Stimulated activated CD8-positive, alpha-beta memory T cell treated with anti-CD3 and anti-CD28 coated beads, Interleukin-4, amount 100 ng/mL, for 24 hours (primary cell): ENCODE results near the gene NTRK2.

Experiments used
- DNase-seq: peaks from one replicate; pipeline ENCODE4 v3.0.0-alpha.2; 2020; ENCODE audit warnings: low read depth

Gene NTRK2

GRCh38 chr9:84736081-84736480 is 66.6 kb downstream of the NTRK2 start:
- no peak for DNase-seq

DNA sequence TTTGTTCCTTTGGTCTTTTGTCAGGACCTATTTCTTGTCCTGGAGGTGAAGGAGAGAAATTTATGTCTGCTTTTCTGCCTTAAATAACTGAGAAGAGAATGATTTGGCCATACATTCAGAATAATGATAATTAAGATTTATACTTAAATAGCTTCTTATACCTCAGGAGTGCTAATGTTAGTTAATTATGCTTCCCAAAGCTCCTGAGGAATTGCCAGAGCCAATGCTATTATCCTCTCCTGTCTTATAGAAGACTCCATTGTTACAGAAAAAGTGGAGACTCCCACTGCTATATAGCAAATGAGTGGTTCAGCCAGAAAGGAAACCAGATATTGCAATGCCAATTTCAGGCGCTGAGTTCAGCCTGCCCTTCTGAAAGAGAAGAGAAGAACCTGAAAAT is 67.0 kb downstream of the NTRK2 start:
- DNase-seq = no peak

GRCh38 chr9:84738353-84738752 is 68.8 kb downstream of the NTRK2 start:
- no peak for DNase-seq

- no peak for DNase-seq
Observed at GRCh38 chr9:84742261-84742660, 72.7 kb downstream of the NTRK2 start.

GRCh38 chr9:84744195-84744594 is 74.7 kb downstream of the NTRK2 start:
- no peak for DNase-seq

DNA sequence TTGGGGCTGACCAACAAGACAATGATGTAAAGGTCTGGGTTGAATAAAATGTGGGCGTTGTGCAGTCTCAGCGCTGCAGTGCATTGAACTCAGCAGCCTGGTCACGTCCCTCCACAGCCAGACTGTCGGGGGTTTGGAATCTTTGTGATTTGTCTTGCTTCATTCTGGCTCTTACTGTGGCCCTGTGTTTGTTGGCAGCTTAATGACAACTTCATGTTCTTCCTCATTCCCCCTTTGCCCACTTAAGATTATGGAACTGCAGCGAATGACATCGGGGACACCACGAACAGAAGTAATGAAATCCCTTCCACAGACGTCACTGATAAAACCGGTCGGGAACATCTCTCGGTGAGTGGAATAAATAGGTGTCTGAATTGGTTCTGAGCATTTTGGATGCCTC is 75.2 kb downstream of the NTRK2 start:
- no peak for DNase-seq

DNA sequence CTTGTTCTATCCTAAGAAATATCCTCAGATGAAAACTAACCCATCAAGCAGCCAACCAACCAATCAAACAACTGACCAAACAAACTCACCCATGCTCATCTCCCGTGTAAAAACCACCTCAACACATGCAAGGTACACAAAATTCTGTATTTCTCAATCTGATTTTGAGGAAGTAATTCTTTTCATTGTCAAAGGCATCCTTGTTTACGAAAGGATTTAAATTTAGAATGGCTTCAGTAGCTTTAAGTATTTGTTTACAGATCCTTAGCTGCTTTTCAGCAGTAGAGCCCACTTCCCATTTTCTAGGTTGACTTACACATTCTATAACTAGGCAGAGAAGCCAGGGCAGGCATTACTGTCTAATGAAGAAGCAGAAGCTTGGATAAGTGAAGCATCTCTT is 78.6 kb downstream of the NTRK2 start:
- no peak for DNase-seq

GRCh38 chr9:84750152-84750865 is 80.8 kb downstream of the NTRK2 start:
- no peak for DNase-seq

DNA sequence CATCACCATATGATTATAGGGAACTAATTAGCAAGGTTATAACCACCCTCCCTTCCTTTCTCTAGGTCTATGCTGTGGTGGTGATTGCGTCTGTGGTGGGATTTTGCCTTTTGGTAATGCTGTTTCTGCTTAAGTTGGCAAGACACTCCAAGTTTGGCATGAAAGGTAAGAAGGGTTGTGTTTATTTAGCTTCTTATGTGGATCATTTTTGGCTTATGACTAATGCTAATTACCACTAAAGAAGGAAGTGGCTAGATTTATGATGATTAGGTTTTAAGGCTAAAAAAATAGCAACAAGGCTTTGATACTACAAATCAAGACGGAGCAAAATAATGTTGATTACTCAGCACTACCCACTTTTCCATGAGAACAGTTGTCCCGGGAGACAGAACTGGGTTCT is 82.4 kb downstream of the NTRK2 start:
- no peak for DNase-seq

DNA sequence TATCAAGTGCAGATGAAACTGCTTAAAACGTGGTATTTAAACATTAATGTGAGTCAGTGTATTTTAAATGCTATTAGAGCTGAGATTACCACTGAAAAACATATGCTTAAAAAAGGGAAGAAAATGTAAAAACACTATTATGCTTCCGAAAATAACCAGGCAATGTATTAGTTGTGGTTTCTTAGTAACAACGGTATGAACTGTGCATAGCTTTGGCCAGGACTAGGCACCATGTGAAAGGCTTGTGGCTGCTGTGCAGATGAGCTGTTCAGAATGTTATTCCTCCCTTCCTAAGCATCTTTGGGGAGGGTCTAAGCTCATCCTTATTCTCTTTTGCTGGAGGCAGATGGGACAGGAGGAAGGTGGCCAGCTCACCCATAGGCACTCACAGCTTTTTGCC is 84.9 kb downstream of the NTRK2 start:
- no peak for DNase-seq

- DNase-seq = no peak
Observed at GRCh38 chr9:84754881-84755280, 85.4 kb downstream of the NTRK2 start.

DNA sequence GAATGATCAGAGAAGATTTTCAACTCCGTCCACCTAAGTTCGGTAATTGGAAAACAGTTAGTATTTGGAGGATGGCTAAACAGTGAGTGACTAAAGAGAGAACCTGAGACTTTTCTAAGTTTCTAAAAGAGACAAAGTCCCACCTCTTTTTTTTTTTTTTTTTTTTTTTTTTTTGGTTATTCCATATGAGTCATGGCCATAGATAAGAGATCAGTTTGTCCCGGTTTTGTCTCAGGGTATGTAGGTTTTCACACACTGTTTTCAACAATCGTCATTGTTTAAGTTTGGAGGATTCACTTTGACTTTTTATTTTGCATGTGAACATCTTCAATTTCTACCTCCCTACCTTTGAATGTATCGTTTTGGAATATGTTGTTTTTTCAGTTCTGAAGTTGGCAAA is 85.9 kb downstream of the NTRK2 start:
- DNase-seq = no peak

GRCh38 chr9:84756171-84756570 is 86.6 kb downstream of the NTRK2 start:
- no peak for DNase-seq

DNA sequence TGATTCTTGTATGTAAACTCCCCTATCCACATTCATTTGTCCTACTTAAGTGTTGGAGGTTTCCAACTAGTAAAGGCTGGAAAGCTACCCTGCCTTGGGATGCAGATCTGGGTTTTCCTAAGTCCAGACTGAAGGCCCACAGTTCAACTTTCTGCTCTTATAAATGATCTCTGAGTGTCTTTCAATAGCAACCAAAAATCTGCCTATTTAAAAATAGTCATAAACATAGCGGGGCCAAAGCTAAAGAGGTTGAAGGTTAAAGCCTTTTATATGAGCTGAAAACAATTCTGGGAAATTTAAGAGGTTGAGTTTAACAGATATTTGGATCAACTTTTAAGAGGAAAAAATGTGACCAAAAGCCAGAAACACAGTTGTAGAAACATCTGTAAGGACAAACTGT is 87.2 kb downstream of the NTRK2 start:
- DNase-seq = no peak

- no peak for DNase-seq
Observed at GRCh38 chr9:84758817-84759216, 89.3 kb downstream of the NTRK2 start.

DNA sequence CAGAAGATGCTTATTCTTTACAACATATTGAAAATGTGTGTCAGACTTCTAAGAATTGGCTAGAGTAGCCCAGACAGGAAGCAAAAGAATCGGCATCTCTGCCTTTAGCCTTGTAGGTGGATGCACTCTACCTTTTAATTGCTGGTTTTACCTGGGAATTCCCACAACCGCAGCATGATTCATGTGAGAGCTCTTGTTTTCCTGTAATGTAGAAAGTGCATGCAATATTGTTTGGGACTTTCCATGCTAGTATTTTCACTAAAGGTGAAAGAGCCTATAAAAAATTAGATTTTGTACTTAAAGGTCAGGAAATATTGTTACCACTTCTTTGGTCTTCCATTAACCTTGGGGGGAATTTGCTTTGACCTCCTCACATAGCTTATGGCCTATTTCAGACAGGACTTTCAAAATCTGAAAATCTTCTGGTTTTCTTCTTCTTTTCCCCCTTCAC is 89.8 kb downstream of the NTRK2 start:
- no peak for DNase-seq

- DNase-seq = no peak
Observed at GRCh38 chr9:84759804-84760203, 90.3 kb downstream of the NTRK2 start.

GRCh38 chr9:84761137-84761808 is 91.7 kb downstream of the NTRK2 start:
- DNase-seq = no peak

DNA sequence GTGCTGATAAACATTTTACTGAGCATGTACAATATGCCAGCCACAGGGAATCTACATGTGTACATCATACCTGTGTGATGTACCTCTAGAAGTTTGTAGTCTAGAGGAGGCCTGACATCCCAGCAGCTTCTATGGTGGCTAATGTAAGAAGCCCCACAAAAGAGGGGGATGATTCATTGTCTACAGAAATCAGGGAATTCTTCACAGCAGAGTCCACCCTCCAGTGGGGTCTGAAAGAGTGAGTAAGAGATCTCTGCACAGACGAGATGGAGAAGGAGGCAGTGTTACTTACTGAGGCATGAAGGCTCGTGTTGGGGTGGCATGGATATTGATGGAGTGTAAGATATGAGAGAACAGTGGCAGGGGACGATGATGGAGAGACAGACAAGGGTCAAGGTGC is 103.0 kb downstream of the NTRK2 start:
- no peak for DNase-seq

- DNase-seq = no peak
Observed at GRCh38 chr9:84773022-84773421, 103.5 kb downstream of the NTRK2 start.

- DNase-seq = no peak
Observed at GRCh38 chr9:84775056-84775643, 105.6 kb downstream of the NTRK2 start.

DNA sequence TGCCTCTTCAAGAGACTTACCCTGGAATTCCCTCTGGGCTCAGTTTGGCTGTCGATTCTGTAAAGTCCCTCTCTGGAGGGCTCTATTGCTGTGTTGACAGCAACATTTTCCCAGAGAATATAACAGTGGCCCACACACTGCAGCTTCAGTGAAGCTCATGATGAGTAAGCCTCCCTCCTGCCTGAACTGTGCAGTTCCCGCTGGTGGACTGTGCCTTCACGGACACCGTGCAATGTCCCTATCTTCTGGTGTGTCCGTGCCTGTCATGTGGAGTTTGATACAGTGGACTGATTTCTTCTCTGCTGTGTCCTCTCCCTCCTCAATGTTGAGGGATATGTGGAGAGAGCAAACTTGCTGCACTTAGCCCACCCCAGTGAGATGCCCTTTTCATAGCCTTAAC is 109.0 kb downstream of the NTRK2 start:
- no peak for DNase-seq

GRCh38 chr9:84779883-84780282 is 110.4 kb downstream of the NTRK2 start:
- no peak for DNase-seq

DNA sequence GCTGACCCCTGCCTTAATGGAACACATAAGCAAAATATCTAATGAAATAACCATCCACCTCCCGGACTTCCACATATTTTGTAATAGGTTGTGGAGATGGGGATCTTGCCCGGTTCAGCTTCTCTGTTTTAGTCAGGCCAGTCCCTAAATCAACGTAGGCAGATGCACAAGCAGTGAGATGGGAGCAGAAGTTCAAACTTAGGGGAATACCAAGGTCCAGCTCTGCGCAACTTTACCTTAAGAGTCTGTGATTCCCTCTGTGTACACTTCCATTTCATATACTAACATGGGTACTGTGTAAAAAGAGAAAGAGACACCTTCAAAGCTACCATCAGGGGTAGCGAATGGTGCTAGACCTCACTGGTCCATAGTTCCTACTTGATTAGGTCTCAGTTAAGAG is 110.9 kb downstream of the NTRK2 start:
- DNase-seq = no peak
